GM18861 (cell line): ENCODE data around the gene RPL10A.

Experiments used
- ATAC-seq: cut with Tn5 transposase; IDR thresholded peaks from one replicate; pipeline ENCODE4 v1.9.1; 2021; ENCODE audit not compliant: unreplicated experiment

The RPL10A gene

GRCh38 chr6:35448191-35448590, 20.0 kb upstream of the RPL10A start:
- no peak for ATAC-seq

GRCh38 chr6:35449287-35449881, 18.8 kb upstream of the RPL10A start:
- peak; percentile 52 for ATAC-seq

GRCh38 chr6:35451354-35452182, 16.6 kb upstream of the RPL10A start:
- no peak for ATAC-seq

GRCh38 chr6:35452183-35453090, 15.8 kb upstream of the RPL10A start, which contains the start of gene FANCE:
FANCE (plus strand) TSS chr6:35452338; CDS start chr6:35452546, 208 bp downstream.
- ATAC-seq = peak; percentile 76

- no peak for ATAC-seq
These were observed 15.0 kb upstream of the RPL10A start for GRCh38 chr6:35453236-35453635.

GRCh38 chr6:35454391-35455110, 13.7 kb upstream of the RPL10A start:
- no peak for ATAC-seq

GRCh38 chr6:35457907-35458306, 10.3 kb upstream of the RPL10A start:
- ATAC-seq = no peak

GRCh38 chr6:35461270-35461669, 6.9 kb upstream of the RPL10A start:
- ATAC-seq = no peak

GRCh38 chr6:35463292-35463691, 4.9 kb upstream of the RPL10A start:
- ATAC-seq = no peak

GRCh38 chr6:35465646-35466045, 2.6 kb upstream of the RPL10A start:
- no peak for ATAC-seq

GRCh38 chr6:35468980-35469750, 964 bp downstream of the RPL10A start:
- ATAC-seq = no peak

GRCh38 chr6:35469751-35470662, 1.8 kb downstream of the RPL10A start:
- no peak for ATAC-seq

- no peak for ATAC-seq
These were observed 2.5 kb downstream of the RPL10A start for GRCh38 chr6:35470663-35471120.

- no peak for ATAC-seq
These were observed 3.7 kb downstream of the RPL10A start for GRCh38 chr6:35471836-35472345.

- ATAC-seq = no peak
These were observed 5.1 kb downstream of the RPL10A start for GRCh38 chr6:35473075-35473849.

- no peak for ATAC-seq
These were observed 5.6 kb downstream of the RPL10A start for GRCh38 chr6:35473850-35474130.

- ATAC-seq = no peak
These were observed 6.1 kb downstream of the RPL10A start for GRCh38 chr6:35474131-35474941.
